GM19438 (cell line): ENCODE results near the gene ACSS1.

Experiments
- ATAC-seq: cut with Tn5 transposase; IDR thresholded peaks from one replicate; pipeline ENCODE4 v1.9.1; 2021; ENCODE audit warnings: low read depth; ENCODE audit not compliant: unreplicated experiment

Gene ACSS1

GRCh38 chr20:25061103-25061799, 3.3 kb upstream of the ACSS1 start:
- ATAC-seq = no peak

- ATAC-seq = no peak
Measured at GRCh38 chr20:25059866-25060465, 2.0 kb upstream of the ACSS1 start.

GRCh38 chr20:25058847-25059810, 1.2 kb upstream of the ACSS1 start:
- ATAC-seq = no peak

GRCh38 chr20:25057234-25058050, 497 bp downstream of the ACSS1 start:
- ATAC-seq = peak; percentile 22

- ATAC-seq = peak; percentile 31
Measured at GRCh38 chr20:25056690-25057233, 1.2 kb downstream of the ACSS1 start.

GRCh38 chr20:25055711-25056495, 2.0 kb downstream of the ACSS1 start:
- ATAC-seq = no peak

GRCh38 chr20:25054995-25055629, 2.8 kb downstream of the ACSS1 start:
- ATAC-seq = no peak

GRCh38 chr20:25054096-25054820, 3.7 kb downstream of the ACSS1 start:
- ATAC-seq = no peak

GRCh38 chr20:25053255-25054031, 4.5 kb downstream of the ACSS1 start:
- no peak for ATAC-seq

GRCh38 chr20:25052255-25053194, 5.4 kb downstream of the ACSS1 start:
- no peak for ATAC-seq

- ATAC-seq = no peak
Measured at GRCh38 chr20:25051386-25052155, 6.4 kb downstream of the ACSS1 start.

GRCh38 chr20:25050501-25051350, 7.2 kb downstream of the ACSS1 start:
- ATAC-seq = no peak

- ATAC-seq = no peak
Measured at GRCh38 chr20:25050082-25050481, 7.9 kb downstream of the ACSS1 start.

- no peak for ATAC-seq
Measured at GRCh38 chr20:25049261-25050060, 8.5 kb downstream of the ACSS1 start.
